Measurements from ENCODE around the gene MAP2K5. TPM values are rescaled to one million over a fixed set of nuclear protein-coding genes. Genes with fewer than 3 reads are reported as not detected.
A peak's percentile ranks its signal among the peaks of the same experiment; 100 is the strongest.

The MAP2K5 gene
- total and polyA plus RNA-seq, 2 experiments from 2014 or later: 12.4 to 13.7 TPM

DNA sequence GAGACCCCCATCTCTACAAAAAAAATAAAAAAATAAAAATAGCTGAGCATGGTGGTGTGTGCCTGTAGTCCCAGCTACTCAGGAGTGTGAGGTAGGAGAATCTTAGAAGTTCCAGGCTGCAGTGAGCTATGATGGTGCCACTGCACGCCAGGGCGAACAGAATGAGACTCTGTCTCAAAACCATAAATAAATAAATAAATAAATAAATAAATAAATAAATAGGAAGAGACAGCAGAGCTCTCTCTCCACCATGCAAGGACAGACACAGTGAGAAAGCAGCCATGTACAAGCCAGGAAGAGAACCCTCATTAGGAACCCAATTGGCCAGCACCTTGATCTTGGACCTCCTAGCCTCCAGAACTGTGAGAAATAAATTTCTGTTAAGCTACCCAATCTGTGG is 26.9 kb upstream of the MAP2K5 start:
- Histone ChIP-seq H4K20me1 (ENCODE audit: insufficient read depth, poor library complexity, severe bottlenecking) (no peaks in the 10 kb centered on the region), H3K4me2 (no peak overlapping the region), H3K4me3 (no peak overlapping the region), H3K27me3 (no peaks in the 10 kb centered on the region), H3K9me2 (replicated peaks; ENCODE audit: insufficient read depth) (no peaks in the 10 kb centered on the region), H3K27ac (no peak overlapping the region), H3K79me2 (no peaks in the 10 kb centered on the region), H3K4me1 (ENCODE audit: insufficient read depth) (no peaks in the 10 kb centered on the region), H3K36me3 (replicated peaks; ENCODE audit: insufficient read depth, low read depth) (no peaks in the 10 kb centered on the region), H3K9me3 (ENCODE audit: low read depth) (no peaks in the 10 kb centered on the region), H2AFZ (no peak overlapping the region)
- TF ChIP-seq, protein P1, sequence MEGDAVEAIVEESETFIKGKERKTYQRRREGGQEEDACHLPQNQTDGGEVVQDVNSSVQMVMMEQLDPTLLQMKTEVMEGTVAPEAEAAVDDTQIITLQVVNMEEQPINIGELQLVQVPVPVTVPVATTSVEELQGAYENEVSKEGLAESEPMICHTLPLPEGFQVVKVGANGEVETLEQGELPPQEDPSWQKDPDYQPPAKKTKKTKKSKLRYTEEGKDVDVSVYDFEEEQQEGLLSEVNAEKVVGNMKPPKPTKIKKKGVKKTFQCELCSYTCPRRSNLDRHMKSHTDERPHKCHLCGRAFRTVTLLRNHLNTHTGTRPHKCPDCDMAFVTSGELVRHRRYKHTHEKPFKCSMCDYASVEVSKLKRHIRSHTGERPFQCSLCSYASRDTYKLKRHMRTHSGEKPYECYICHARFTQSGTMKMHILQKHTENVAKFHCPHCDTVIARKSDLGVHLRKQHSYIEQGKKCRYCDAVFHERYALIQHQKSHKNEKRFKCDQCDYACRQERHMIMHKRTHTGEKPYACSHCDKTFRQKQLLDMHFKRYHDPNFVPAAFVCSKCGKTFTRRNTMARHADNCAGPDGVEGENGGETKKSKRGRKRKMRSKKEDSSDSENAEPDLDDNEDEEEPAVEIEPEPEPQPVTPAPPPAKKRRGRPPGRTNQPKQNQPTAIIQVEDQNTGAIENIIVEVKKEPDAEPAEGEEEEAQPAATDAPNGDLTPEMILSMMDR (IDR thresholded peaks at IDR 0.05; ENCODE audit: poor library complexity): no peak
- TF ChIP-seq EZH2 (IDR thresholded peaks at IDR 0.05; ENCODE audit: borderline replicate concordance) (no peak), EZH2phosphoT487 (IDR thresholded peaks at IDR 0.05; ENCODE audit: low read depth, severe bottlenecking, unreplicated experiment) (no peak)
- WGBS (ENCODE audit: low lambda C conversion rate, missing lambda C conversion rate): 100% methylated on average over 2 of the region's 2 CpGs
- DNase-seq (ENCODE audit: low spot score): no peak

DNA sequence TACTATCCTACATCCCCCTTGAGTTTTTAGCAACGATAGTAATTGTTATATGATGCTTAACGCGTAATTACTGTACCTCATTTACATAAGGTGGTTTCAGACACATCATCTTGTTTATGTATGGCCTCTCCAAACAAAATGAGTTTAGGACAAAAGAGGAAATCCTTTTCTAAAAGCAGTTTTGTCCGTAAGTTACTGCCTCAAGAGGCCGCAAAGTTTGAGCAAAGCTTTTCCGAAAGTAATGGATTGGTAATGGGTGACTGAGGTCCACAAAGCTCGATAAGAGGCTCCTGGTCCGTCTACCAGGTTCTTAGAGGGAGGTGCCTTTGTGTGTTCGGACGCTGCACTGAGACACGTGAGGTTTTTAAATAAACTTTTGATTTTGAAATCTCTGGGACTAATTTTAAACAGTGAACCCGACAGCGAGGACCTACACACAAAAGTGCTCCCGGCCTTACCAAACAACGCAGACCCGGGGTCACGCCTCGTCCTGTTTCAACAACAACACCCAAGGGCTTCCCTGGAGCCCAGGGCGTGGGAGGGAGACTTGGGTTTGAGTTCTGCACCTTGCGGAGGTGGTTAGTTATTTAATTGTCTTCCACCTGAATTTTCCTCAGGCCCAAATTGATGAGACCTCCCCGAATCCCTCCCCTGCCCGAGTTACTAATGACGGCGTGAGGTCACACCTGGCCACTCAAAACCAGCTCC is 22.0 kb upstream of the MAP2K5 start:
- Histone ChIP-seq H3K4me1 (ENCODE audit: insufficient read depth) (peaks cover 12% of the 10 kb centered on the region), H4K20me1 (ENCODE audit: insufficient read depth, poor library complexity, severe bottlenecking) (peaks cover 3% of the 10 kb centered on the region), H3K9me2 (replicated peaks; ENCODE audit: insufficient read depth) (no peaks in the 10 kb centered on the region), H3K27me3 (no peaks in the 10 kb centered on the region), H3K79me2 (peaks cover 36% of the 10 kb centered on the region), H3K36me3 (replicated peaks; ENCODE audit: insufficient read depth, low read depth) (no peaks in the 10 kb centered on the region), H2AFZ (peak overlapping the region; percentile 83), H3K27ac (peak overlapping the region; percentile 96), H3K4me3 (peak overlapping the region; percentile 25), H3K4me2 (peak overlapping the region; percentile 88), H3K9me3 (ENCODE audit: low read depth) (no peaks in the 10 kb centered on the region)
- DNase-seq (ENCODE audit: low spot score): no peak
- TF ChIP-seq EZH2 (IDR thresholded peaks at IDR 0.05; ENCODE audit: borderline replicate concordance): no peak
- TF ChIP-seq, protein P1 (IDR thresholded peaks at IDR 0.05; ENCODE audit: poor library complexity): no peak
- TF ChIP-seq EZH2phosphoT487 (IDR thresholded peaks at IDR 0.05; ENCODE audit: low read depth, severe bottlenecking, unreplicated experiment): no peak
- WGBS (ENCODE audit: low lambda C conversion rate, missing lambda C conversion rate): 40% methylated on average over 23 of the region's 24 CpGs

DNA sequence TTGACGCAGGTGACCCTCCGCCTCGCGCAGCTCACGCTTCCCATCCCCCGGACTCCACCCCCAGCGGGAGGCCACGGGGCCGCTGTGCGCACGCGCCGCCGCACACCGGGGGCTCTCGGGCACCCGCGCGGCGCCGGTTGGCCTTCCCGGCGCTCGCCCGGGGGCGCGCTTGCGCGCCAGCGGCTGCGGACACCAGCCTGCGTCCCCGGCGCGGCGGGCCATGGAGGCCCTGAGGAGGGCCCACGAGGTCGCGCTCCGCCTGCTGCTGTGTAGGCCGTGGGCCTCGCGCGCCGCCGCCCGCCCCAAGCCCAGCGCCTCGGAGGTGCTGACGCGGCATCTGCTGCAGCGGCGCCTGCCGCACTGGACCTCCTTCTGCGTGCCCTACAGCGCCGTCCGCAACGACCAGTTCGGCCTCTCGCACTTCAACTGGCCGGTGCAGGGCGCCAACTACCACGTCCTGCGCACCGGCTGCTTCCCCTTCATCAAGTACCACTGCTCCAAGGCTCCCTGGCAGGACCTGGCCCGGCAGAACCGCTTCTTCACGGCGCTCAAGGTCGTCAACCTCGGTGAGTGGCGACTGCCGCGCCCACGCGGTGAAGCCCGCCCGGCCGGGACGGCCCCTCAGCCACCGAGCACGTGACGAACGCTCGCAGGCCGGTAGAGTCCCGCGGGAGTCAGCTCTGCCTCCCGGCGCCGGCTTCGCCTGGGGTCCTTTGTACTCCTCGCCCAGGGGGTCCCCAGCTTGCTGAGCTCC is 21.3 kb upstream of the MAP2K5 start, which contains the start of gene C15orf61:
Gene C15orf61 (plus strand): TSS at position 103 of the 754 bp plus-strand sequence. CDS start 118 bp downstream, at position 221.
- no peak for TF ChIP-seq EZH2 (IDR thresholded peaks at IDR 0.05; ENCODE audit: borderline replicate concordance)
- TF ChIP-seq, protein P1 (IDR thresholded peaks at IDR 0.05; ENCODE audit: poor library complexity): peak; percentile 28
- Histone ChIP-seq H4K20me1 (ENCODE audit: insufficient read depth, poor library complexity, severe bottlenecking) (peaks cover 3% of the 10 kb centered on the region), H3K27ac (peak within 1 kb of the TSS; percentile 96), H2AFZ (peak within 1 kb of the TSS; percentile 84), H3K4me2 (peak within 1 kb of the TSS; percentile 88), H3K4me1 (ENCODE audit: insufficient read depth) (peaks cover 12% of the 10 kb centered on the region), H3K79me2 (peaks cover 44% of the 10 kb centered on the region), H3K9me2 (replicated peaks; ENCODE audit: insufficient read depth) (no peaks in the 10 kb centered on the region), H3K9me3 (ENCODE audit: low read depth) (no peaks in the 10 kb centered on the region), H3K4me3 (peak within 1 kb of the TSS; percentile 76), H3K27me3 (no peaks in the 10 kb centered on the region), H3K36me3 (replicated peaks; ENCODE audit: insufficient read depth, low read depth) (no peaks in the 10 kb centered on the region)
- DNase-seq (ENCODE audit: low spot score): peak; percentile 94
- under 1% methylated on average over 53 of the region's 94 CpGs for WGBS (ENCODE audit: low lambda C conversion rate, missing lambda C conversion rate)
